Peyer's patch (tissue), 4 donors: ENCODE results near the gene VTI1A. TPM values are rescaled to one million over a fixed set of nuclear protein-coding genes. Genes with fewer than 3 reads are reported as not detected.

ENCODE experiments used
- DNase-seq, 3 donors: peaks; one replicate each; pipeline ENCODE4 v3.0.0-alpha.2; 2017 to 2019
- H3K27ac ChIP-seq, 4 donors: fragments of 200-600 bp; sonication (generic); one replicate each; pipeline ENCODE4 v1.5.1; 2016 to 2019
- H3K27me3 ChIP-seq, 2 donors: fragments of 200-600 bp; sonication (generic); one replicate each; pipeline ENCODE4 v1.5.1; 2019
- H3K36me3 ChIP-seq, 3 donors: fragments of 200-600 bp; sonication (generic); one replicate each; pipeline ENCODE4 v1.5.1; 2016 to 2019
- H3K4me1 ChIP-seq, 4 donors: fragments of 200-600 bp; sonication (generic); one replicate each; pipeline ENCODE4 v1.5.1; 2016 to 2019
- H3K4me3 ChIP-seq, 4 donors: fragments of 200-600 bp; sonication (generic); 1 replicate in 3 of 4; 2 replicates in 1 of 4; pipeline ENCODE4 v1.5.1; 2016 to 2019; ENCODE audit warnings: mild to moderate bottlenecking in 1 of 4
- H3K9me3 ChIP-seq, 4 donors: fragments of 200-600 bp; sonication (generic); one replicate each; pipeline ENCODE4 v1.5.1; 2016 to 2019; ENCODE audit warnings: mild to moderate bottlenecking in 1 of 4
- POLR2A ChIP-seq, 2 donors: fragments of 450-650 bp; IDR thresholded peaks; one replicate each; pipeline ENCODE4 v1.5.1; 2017; ENCODE audit warnings: antibody characterized with exemption in 2 of 2, mild to moderate bottlenecking in 2 of 2, moderate library complexity in 2 of 2
- total RNA-seq, 4 donors: library from RNA; depleted of rRNA; stranded (reverse); fragments of >200 nt; gene quantifications; one replicate each; pipeline ENCODE4 v1.1.0, GENCODE V29; 2016
- TF ChIP-seq, protein P1 (sequence below), 6 experiments: fragments of 450-650 bp in 4 of 6; fragments of 200-600 bp in 2 of 6; sonication (generic) in 1 of 6; IDR thresholded peaks; one replicate each; pipeline ENCODE4 v1.5.1; 2017 to 2019; ENCODE audit warnings: antibody characterized with exemption in 6 of 6, mild to moderate bottlenecking in 3 of 6, moderate library complexity in 1 of 6

The VTI1A gene
- total RNA-seq, 4 donors from 2014 or later: 97.2 to 710 (median 170) TPM

DNA sequence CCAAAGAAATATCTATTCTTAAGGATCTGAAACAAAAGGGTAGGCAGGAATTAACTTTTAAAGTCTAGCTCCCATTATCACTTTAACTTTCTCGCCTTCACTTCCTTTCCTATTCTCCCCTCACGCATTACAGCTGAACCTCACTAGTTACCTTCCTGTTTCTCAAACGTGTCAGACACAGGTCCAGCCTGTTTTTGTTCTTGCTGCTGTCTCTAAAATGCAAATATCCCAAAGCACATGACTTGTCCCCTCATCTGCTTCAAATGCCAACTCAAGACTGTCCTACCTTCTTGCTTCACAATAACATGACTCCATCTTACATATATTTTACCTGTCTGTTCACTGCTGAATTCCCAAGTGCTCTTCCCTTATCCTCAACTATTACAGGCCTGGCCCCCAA is 17.9 kb upstream of the VTI1A start:
- no peaks in the 10 kb centered on the region for H3K4me1 ChIP-seq
- no peaks in the 10 kb centered on the region for H3K27me3 ChIP-seq
- H3K36me3 ChIP-seq: peaks cover 0 to 95% (median 0%) of the 10 kb centered on the region in 3 donors
- TF ChIP-seq, protein P1, sequence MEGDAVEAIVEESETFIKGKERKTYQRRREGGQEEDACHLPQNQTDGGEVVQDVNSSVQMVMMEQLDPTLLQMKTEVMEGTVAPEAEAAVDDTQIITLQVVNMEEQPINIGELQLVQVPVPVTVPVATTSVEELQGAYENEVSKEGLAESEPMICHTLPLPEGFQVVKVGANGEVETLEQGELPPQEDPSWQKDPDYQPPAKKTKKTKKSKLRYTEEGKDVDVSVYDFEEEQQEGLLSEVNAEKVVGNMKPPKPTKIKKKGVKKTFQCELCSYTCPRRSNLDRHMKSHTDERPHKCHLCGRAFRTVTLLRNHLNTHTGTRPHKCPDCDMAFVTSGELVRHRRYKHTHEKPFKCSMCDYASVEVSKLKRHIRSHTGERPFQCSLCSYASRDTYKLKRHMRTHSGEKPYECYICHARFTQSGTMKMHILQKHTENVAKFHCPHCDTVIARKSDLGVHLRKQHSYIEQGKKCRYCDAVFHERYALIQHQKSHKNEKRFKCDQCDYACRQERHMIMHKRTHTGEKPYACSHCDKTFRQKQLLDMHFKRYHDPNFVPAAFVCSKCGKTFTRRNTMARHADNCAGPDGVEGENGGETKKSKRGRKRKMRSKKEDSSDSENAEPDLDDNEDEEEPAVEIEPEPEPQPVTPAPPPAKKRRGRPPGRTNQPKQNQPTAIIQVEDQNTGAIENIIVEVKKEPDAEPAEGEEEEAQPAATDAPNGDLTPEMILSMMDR (IDR thresholded peaks at IDR 0.05): no peak
- TF ChIP-seq POLR2A (IDR thresholded peaks at IDR 0.05): no peak
- H3K9me3 ChIP-seq: no peaks in the 10 kb centered on the region
- no peak for DNase-seq
- no peak overlapping the region for H3K4me3 ChIP-seq
- H3K27ac ChIP-seq: peak overlapping the region in 3 of 4 donors; percentile 58 to 80 (median 66)

DNA sequence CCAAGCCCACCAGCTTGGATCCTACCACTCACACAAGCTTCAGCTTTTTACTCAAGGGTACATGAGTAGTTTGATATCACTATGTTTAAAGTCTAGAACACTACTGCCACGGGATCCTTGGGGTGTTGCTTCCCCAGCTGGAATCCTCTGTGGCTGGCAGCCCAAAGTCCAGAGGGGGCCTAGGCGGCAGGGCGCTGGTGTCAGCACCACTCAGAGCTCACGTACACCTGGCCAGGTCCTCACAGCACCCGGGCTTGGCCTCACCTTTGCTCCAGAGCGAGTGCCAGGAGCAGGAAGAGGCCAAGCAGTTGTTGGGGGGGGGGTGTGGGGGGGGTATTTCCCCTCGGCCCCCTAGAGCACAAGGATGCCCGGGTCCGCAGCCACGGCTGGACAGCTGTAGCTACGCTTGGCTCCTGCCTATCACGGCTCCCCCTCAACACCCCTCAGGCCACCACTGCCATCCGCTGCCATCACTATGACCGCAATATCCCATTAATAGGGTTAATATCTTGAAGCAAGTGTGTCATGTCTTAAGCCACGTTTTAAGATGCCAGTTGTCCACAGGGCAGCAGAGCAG is 17.3 kb upstream of the VTI1A start:
- H3K9me3 ChIP-seq: no peaks in the 10 kb centered on the region
- TF ChIP-seq POLR2A (IDR thresholded peaks at IDR 0.05): peak in 1 of 2 donors; percentile 22
- TF ChIP-seq, protein P1 (IDR thresholded peaks at IDR 0.05): peak in 1 of 6 experiments; percentile 3
- H3K4me1 ChIP-seq: no peaks in the 10 kb centered on the region
- no peaks in the 10 kb centered on the region for H3K27me3 ChIP-seq
- peak in 2 of 3 donors; percentile 76 to 78 for DNase-seq
- H3K27ac ChIP-seq: peak overlapping the region in 3 of 4 donors; percentile 58 to 80 (median 66)
- H3K4me3 ChIP-seq: no peak overlapping the region
- peaks cover 0 to 92% (median 0%) of the 10 kb centered on the region in 3 donors for H3K36me3 ChIP-seq

DNA sequence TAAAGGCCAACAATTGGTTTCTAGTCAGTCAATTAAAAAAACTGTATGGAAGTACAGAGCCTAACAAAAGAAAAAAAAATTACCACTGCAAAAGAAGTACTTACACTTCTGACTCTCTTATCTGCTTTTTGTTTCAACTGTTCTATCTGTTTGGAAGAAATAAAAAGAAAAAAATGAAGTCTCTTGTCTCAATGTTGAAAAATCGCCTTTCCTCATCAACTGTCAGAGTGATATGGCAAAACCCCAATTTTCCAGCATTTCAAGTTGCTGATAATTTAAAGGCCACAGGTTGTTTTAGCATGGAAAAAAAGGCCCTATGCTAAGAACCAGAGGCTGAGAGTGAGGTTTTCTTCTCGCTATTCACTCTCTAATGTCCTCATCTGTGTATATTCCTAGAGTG is 13.9 kb upstream of the VTI1A start:
- Histone ChIP-seq H3K36me3 (peaks cover 0 to 76% (median 6%) of the 10 kb centered on the region in 3 donors), H3K4me1 (peaks cover 0 to 6% (median 0%) of the 10 kb centered on the region in 4 donors), H3K27ac (no peak overlapping the region), H3K9me3 (no peaks in the 10 kb centered on the region), H3K27me3 (no peaks in the 10 kb centered on the region), H3K4me3 (no peak overlapping the region)
- no peak for DNase-seq
- TF ChIP-seq POLR2A (IDR thresholded peaks at IDR 0.05): no peak
- TF ChIP-seq, protein P1 (IDR thresholded peaks at IDR 0.05): no peak

DNA sequence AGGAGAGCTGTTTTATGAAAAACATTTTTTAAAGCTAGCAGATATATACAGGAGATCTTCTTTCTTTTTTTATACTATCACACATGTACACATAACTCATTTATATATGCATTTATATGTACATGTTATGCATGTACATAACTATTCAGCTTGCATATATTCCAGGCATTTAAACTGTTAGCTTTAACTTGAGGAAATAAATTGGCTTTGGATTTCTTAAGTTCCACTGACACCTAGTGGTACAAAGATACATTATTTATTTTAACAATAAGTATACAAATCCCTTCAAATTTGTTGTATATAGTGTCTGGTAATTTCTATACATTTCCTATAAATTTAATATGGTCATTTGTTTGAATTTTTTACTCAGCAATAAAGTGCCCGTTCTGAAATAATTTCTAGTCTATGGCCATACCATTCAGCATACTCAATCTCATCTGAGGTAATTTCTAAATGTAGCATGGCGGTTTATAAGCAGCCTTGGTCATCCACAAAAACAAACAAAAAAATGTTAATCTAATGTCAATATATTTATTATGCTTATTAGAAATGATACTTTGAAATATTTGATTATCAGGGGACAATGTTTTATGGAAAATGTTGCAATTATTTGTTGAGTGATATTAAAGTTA is 11.9 kb upstream of the VTI1A start:
- no peaks in the 10 kb centered on the region for H3K9me3 ChIP-seq
- H3K4me3 ChIP-seq: no peak overlapping the region
- no peaks in the 10 kb centered on the region for H3K27me3 ChIP-seq
- no peak for DNase-seq
- H3K36me3 ChIP-seq: peaks cover 0 to 74% (median 6%) of the 10 kb centered on the region in 3 donors
- TF ChIP-seq POLR2A (IDR thresholded peaks at IDR 0.05): no peak
- TF ChIP-seq, protein P1 (IDR thresholded peaks at IDR 0.05): peak in 4 of 6 experiments; percentile 52 to 71 (median 64)
- H3K4me1 ChIP-seq: peaks cover 0 to 6% (median 0%) of the 10 kb centered on the region in 4 donors
- H3K27ac ChIP-seq: no peak overlapping the region

DNA sequence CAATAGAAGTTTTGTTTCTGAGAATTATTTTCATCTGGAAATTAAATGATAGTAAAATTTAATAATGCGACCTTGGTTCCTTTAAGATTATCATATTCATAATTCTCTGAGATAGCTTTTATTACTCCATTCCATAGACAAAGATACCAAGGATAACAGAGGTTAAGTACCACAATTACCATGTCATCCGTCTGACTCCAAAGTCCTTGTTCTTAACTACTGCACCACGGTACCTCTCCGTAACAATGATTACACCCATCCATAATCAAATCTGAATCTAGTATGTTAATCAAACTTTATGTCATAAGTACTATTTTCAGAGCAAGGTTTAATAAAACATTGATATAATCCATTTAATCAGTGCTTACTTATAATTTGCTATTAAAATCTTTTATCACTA is 8.7 kb upstream of the VTI1A start:
- TF ChIP-seq, protein P1 (IDR thresholded peaks at IDR 0.05): no peak
- TF ChIP-seq POLR2A (IDR thresholded peaks at IDR 0.05): no peak
- H3K36me3 ChIP-seq: peaks cover 0 to 60% (median 6%) of the 10 kb centered on the region in 3 donors
- DNase-seq: no peak
- peaks cover 0 to 14% (median 0%) of the 10 kb centered on the region in 4 donors for H3K4me1 ChIP-seq
- no peaks in the 10 kb centered on the region for H3K9me3 ChIP-seq
- H3K27ac ChIP-seq: no peak overlapping the region
- H3K27me3 ChIP-seq: no peaks in the 10 kb centered on the region
- no peak overlapping the region for H3K4me3 ChIP-seq
